T-cell (primary cell): Measurements from ENCODE around the gene FBXW7. TPM values are rescaled to one million over a fixed set of nuclear protein-coding genes. Genes with fewer than 3 reads are reported as not detected.

Source experiments
- ATAC-seq, 4 experiments: fragments of 200-7000 bp in 3 of 4; fragments of 150-1000 bp in 1 of 4; cut with Tn5 transposase; replicated peaks in 1 of 4; 1 replicate in 3 of 4; 2 replicates in 1 of 4; pipeline ENCODE4 v1.10.0; 2021; ENCODE audit warnings: moderate library complexity in 3 of 4, mild to moderate bottlenecking in 2 of 4, moderate number of reproducible peaks in 1 of 4
- CTCF ChIA-PET, 2 donors: fragments of 300-600 bp; sonication (Branson Sonifier 250); formaldehyde crosslinking; loops; one replicate each; lab custom pipeline; 2022; ENCODE audit warnings: antibody characterized with exemption in 2 of 2; lab: Charles Lee
- POLR2A ChIA-PET, 2 donors: fragments of 300-600 bp; sonication (Branson Sonifier 250); formaldehyde crosslinking; loops; one replicate each; lab custom pipeline; 2022; ENCODE audit warnings: antibody characterized with exemption in 2 of 2; lab: Charles Lee
- DNase-seq, 35 experiments: peaks; one replicate each; pipeline versions ENCODE4 v3.0.0 to v3.0.0-alpha.2; 2013 to 2023
- H3K27ac ChIP-seq: one replicate; pipeline ENCODE4 v1.5.1; 2013; ENCODE audit warnings: low read length
- H3K27me3 ChIP-seq, 2 experiments: replicated peaks in 1 of 2; 1 replicate in 1 of 2; 2 replicates in 1 of 2; pipeline versions ENCODE4 v1.6.1 to v1.7.0; 2013; ENCODE audit warnings: low read length in 1 of 2, mixed read lengths in 1 of 2; ENCODE audit not compliant: control insufficient read depth in 2 of 2, insufficient read depth in 2 of 2; ENCODE audit errors: extremely low read depth in 1 of 2
- H3K36me3 ChIP-seq, 2 donors: 1 replicate in 1 of 2; 2 replicates in 1 of 2; pipeline versions ENCODE4 v1.6.1 to v1.7.0; 2013; ENCODE audit warnings: low read length in 1 of 2; ENCODE audit not compliant: control insufficient read depth in 2 of 2, insufficient read depth in 1 of 2; ENCODE audit errors: extremely low read depth in 1 of 2
- H3K4me1 ChIP-seq, 2 experiments: 1 replicate in 1 of 2; 2 replicates in 1 of 2; pipeline versions ENCODE4 v1.6.1 to v1.7.0; 2013; ENCODE audit warnings: low read length in 2 of 2, mixed read lengths in 1 of 2; ENCODE audit not compliant: insufficient read depth in 2 of 2, control insufficient read depth in 1 of 2; ENCODE audit errors: extremely low read depth in 1 of 2
- H3K4me3 ChIP-seq, 2 donors: 1 replicate in 1 of 2; 2 replicates in 1 of 2; pipeline versions ENCODE4 v1.5.1 to v1.7.0; 2013; ENCODE audit warnings: mild to moderate bottlenecking in 2 of 2, low read length in 1 of 2, moderate library complexity in 1 of 2; ENCODE audit not compliant: control insufficient read depth in 1 of 2; ENCODE audit errors: extremely low read depth in 1 of 2
- H3K9me3 ChIP-seq: 2 replicates; pipeline ENCODE4 v1.7.0; 2013
- H3K27ac Mint-ChIP-seq, 2 donors: one replicate each; pipeline ENCODE4 v1.8.0; 2020 to 2021; ENCODE audit warnings: mild to moderate bottlenecking in 2 of 2, mixed read lengths in 2 of 2
- H3K27me3 Mint-ChIP-seq, 2 donors: one replicate each; pipeline ENCODE4 v1.8.0; 2021 to 2022; ENCODE audit warnings: mixed read lengths in 2 of 2
- H3K36me3 Mint-ChIP-seq: one replicate; pipeline ENCODE4 v1.8.0; 2021; ENCODE audit warnings: mixed read lengths
- H3K4me1 Mint-ChIP-seq, 3 donors: one replicate each; pipeline ENCODE4 v1.8.0; 2020 to 2022; ENCODE audit warnings: mixed read lengths in 3 of 3, mild to moderate bottlenecking in 1 of 3
- H3K4me3 Mint-ChIP-seq, 3 donors: one replicate each; pipeline ENCODE4 v1.8.0; 2020 to 2022; ENCODE audit warnings: mild to moderate bottlenecking in 3 of 3, mixed read lengths in 3 of 3, moderate library complexity in 3 of 3
- H3K9me3 Mint-ChIP-seq, 3 donors: one replicate each; pipeline ENCODE4 v1.8.0; 2020 to 2022; ENCODE audit warnings: mixed read lengths in 3 of 3
- WGBS: methylation state at CpG from one replicate; pipeline ENCODE4 v1.1.5; 2013; ENCODE audit warnings: missing lambda C conversion rate; ENCODE audit not compliant: insufficient coverage; 5-methylcytosine and 5-hydroxymethylcytosine counted together
- total RNA-seq, 35 experiments: library from RNA in 6 of 35; stranded (reverse) in 6 of 35; fragments of 120-200 nt in 1 of 35; gene quantifications; one replicate each; pipeline versions ENCODE4 v1.2.1 to v1.2.4 and lab custom pipeline; 2013 to 2026

FBXW7 gene
- total RNA-seq, 5 donors from 2014 or later (not counting 1 experiment from before 2014, with no cell fraction given), result 91.9 to 131 (median 96.0) TPM

DNA sequence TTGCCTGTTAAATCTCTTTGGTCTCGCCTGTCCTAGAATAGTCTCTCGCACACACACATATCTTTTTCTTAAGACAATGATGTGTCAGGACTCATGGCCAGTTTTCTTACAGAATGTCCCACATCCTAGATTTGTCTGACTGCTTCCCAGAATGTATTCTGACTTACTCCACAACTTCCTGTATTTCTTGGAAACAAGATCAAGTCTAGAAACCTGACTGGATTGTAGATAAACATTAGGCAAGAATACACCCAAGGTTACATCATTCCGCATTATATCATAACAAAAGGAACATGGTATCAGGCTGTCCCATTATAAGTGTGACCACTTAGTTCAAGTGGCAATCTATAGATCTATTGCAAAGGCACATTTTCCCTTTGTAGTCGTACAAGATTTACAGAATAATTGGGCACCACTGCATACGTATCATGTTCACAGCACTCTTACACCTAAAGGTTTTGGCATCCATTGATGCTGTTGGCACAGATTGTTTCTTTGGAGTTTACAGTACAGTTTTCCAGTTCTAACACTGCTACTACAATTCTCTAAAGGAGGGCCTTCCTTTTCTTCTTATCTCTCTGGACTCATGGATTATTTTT is 56.4 kb downstream of the FBXW7 start:
- Mint-ChIP-seq H3K9me3 (peaks cover 0 to 3% (median 0%) of the 10 kb centered on the region in 3 donors), H3K4me3 (no peak overlapping the region), H3K27me3 (no peaks in the 10 kb centered on the region), H3K4me1 (peaks cover 30 to 53% (median 52%) of the 10 kb centered on the region in 3 donors), H3K36me3 (peaks cover 43% of the 10 kb centered on the region), H3K27ac (no peak overlapping the region)
- Histone ChIP-seq H3K4me3 (no peak overlapping the region), H3K4me1 (peaks cover 3% of the 10 kb centered on the region in 2 experiments), H3K27me3 (no peaks in the 10 kb centered on the region), H3K36me3 (no peaks in the 10 kb centered on the region), H3K27ac (no peak overlapping the region), H3K9me3 (no peaks in the 10 kb centered on the region)
- WGBS, result 100% methylated on average over 1 of the region's 5 CpGs
- DNase-seq (no peak), ATAC-seq (no peak)
- CTCF ChIA-PET, result interaction anchor here in 1 of 2 donors (1.6 kb wide), 1 partner anchor 10 kb away, joined by 4 read pairs; no protein-coding TSS in a partner anchor
- POLR2A ChIA-PET, result interaction anchor here (0.7 kb wide), 2 partner anchors 11 to 99 kb away, joined by 3 read pairs; no protein-coding TSS in a partner anchor

DNA sequence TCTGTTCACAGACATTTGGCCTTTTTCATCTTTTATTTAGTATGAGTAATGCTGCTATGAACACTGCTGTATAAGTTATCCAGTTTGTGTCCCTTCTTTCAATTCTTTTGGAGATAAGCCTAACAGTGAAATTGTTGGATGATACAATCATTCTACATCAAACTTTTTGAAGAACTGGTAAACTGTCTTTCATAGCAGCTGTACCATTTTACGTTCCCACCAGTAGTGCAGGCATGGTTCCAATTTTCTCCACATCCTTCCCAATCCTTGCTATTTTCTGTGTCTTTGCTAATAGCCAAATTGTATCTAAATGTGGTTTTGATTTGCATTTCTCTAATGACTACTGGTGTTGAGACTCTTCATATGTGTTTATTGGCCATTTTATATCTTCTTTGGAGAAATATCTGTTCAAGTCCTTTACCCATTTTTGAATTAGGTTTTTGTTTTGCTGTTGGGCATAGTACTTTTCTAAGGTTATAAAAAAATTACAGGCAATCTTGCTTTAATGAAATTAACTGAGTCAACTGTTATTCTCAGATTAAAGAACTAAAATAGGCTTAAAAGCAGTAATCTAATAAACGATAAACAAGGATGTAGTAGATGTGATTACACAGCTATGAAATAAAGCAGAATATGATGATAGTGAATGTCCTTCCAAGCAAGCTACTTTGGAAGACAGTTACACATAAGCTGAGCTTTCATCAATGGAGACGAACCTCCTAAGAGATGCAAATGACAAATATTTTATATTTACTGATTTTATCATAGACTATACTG is 57.2 kb downstream of the FBXW7 start:
- peaks cover 3% of the 10 kb centered on the region in 2 experiments for H3K4me1 ChIP-seq
- Mint-ChIP-seq H3K27ac (no peak overlapping the region), H3K4me1 (peaks cover 31 to 58% (median 57%) of the 10 kb centered on the region in 3 donors), H3K9me3 (peaks cover 0 to 3% (median 0%) of the 10 kb centered on the region in 3 donors), H3K4me3 (no peak overlapping the region), H3K27me3 (no peaks in the 10 kb centered on the region), H3K36me3 (peaks cover 46% of the 10 kb centered on the region)
- H3K36me3 ChIP-seq, result no peaks in the 10 kb centered on the region
- no CpG with 5 or more reads among the region's 3 CpGs for WGBS
- DNase-seq (no peak), ATAC-seq (no peak)
- POLR2A ChIA-PET, result interaction anchor here (0.5 to 0.7 kb wide), 3 partner anchors 12 to 98 kb away, joined by 3 read pairs; no protein-coding TSS in a partner anchor
- H3K27ac ChIP-seq, result no peak overlapping the region
- no peak overlapping the region for H3K4me3 ChIP-seq
- no peaks in the 10 kb centered on the region for H3K9me3 ChIP-seq
- no peaks in the 10 kb centered on the region for H3K27me3 ChIP-seq
- CTCF ChIA-PET, result interaction anchor here in 1 of 2 donors (1.6 kb wide), 1 partner anchor 9 kb away, joined by 4 read pairs; no protein-coding TSS in a partner anchor

DNA sequence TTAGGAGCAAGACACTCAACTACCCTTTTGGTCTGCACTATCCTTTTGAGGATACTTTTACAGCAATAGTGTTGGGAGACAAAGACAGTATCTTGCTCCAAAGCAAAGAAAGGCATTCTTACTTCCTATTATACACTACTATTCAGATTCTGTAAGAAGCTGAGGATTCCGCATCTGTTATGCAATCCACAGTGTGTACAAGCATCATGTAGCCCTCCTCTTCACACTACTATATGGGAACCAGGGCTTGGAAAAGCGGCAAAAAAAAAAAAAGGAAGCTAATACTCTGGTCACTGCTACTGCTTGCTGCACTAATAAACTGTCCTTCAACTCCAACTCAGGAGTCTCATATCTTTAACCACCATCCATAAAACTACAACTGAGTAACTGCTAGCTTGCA is 59.1 kb downstream of the FBXW7 start:
- DNase-seq, result no peak
- H3K27ac ChIP-seq, result no peak overlapping the region
- H3K4me1 Mint-ChIP-seq, result peaks cover 37 to 58% (median 57%) of the 10 kb centered on the region in 3 donors
- POLR2A ChIA-PET, result interaction anchor here in 1 of 2 donors (0.6 kb wide), 1 partner anchor 12 kb away, joined by 3 read pairs; no protein-coding TSS in a partner anchor
- H3K27me3 ChIP-seq, result no peaks in the 10 kb centered on the region
- H3K27me3 Mint-ChIP-seq, result no peaks in the 10 kb centered on the region
- no peaks in the 10 kb centered on the region for H3K9me3 Mint-ChIP-seq
- peaks cover 3% of the 10 kb centered on the region in 2 experiments for H3K4me1 ChIP-seq
- no peaks in the 10 kb centered on the region for H3K9me3 ChIP-seq
- H3K4me3 ChIP-seq, result no peak overlapping the region
- CTCF ChIA-PET, result interaction anchor here in 1 of 2 donors (0.6 kb wide), 2 partner anchors 179 to 1022 kb away, joined by 3 to 4 read pairs; no protein-coding TSS in a partner anchor
- H3K27ac Mint-ChIP-seq, result no peak overlapping the region
- no peaks in the 10 kb centered on the region for H3K36me3 ChIP-seq
- no peak overlapping the region for H3K4me3 Mint-ChIP-seq
- H3K36me3 Mint-ChIP-seq, result peaks cover 46% of the 10 kb centered on the region
- ATAC-seq, result no peak
- WGBS, result 86% methylated on average over 1 of the region's 2 CpGs

DNA sequence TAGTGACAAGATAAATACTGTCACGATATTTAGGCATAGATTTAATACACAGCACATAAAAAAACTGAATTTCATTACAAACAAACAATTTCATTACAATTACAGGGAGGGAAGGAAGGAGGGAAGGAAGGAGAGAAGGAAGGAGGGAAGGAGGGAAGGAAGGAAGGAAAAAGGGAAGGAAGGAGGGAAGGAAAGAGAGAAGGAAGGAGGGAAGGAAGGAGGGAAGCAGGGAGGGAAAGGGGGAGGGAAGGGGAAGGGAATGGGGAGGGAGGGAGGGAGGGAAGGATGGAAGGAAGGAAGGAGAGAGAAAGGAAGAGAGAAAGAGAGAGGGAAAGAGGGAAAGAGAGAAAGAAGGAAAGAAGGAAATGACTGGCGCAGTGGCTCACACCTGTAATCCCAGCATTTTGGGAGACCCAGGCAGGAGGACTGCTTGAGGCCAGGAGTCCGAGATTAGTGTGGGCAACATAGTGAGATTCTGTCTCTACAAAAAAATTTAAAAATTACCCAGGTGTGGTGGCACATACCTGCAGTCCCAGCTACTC is 64.6 kb downstream of the FBXW7 start:
- Mint-ChIP-seq H3K36me3 (peaks cover 30% of the 10 kb centered on the region), H3K4me3 (no peak overlapping the region), H3K27ac (no peak overlapping the region), H3K27me3 (no peaks in the 10 kb centered on the region), H3K4me1 (peaks cover 19 to 37% (median 34%) of the 10 kb centered on the region in 3 donors), H3K9me3 (peaks cover 0 to 7% (median 0%) of the 10 kb centered on the region in 3 donors)
- Histone ChIP-seq H3K4me1 (peaks cover 0 to 3% of the 10 kb centered on the region in 2 experiments), H3K36me3 (no peaks in the 10 kb centered on the region), H3K4me3 (no peak overlapping the region), H3K9me3 (no peaks in the 10 kb centered on the region), H3K27me3 (no peaks in the 10 kb centered on the region), H3K27ac (no peak overlapping the region)
- ATAC-seq, result no peak
- ChIA-PET CTCF (interaction anchor here in 1 of 2 donors (0.9 kb wide), 1 partner anchor 22 kb away, joined by 4 read pairs; no protein-coding TSS in a partner anchor), POLR2A (interaction anchor here in 1 of 2 donors (0.6 kb wide), 1 partner anchor 371 kb away, joined by 3 read pairs; no protein-coding TSS in a partner anchor)
- no peak for DNase-seq
- 100% methylated on average over 1 of the region's 3 CpGs for WGBS

DNA sequence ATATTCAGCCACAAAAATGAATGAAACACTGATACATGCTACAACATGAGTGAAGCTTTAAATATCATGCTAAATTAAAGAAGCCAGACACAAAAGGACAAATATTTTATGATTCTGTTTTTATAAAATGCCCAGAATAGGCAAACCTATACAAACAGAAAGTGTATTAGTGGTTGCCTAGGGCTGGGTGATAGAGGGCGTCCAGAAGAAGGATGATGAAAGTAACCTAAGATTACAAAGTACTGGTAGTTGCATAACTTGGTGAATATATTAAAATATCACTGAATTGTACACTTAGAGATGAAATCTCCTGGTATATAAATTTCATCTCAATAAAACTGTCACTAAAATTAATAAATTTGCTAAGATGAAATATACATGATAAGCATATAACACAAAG is 67.5 kb downstream of the FBXW7 start:
- no peak overlapping the region for H3K27ac ChIP-seq
- H3K9me3 ChIP-seq, result no peaks in the 10 kb centered on the region
- no peaks in the 10 kb centered on the region for H3K27me3 Mint-ChIP-seq
- H3K4me3 Mint-ChIP-seq, result no peak overlapping the region
- no peaks in the 10 kb centered on the region for H3K36me3 ChIP-seq
- CTCF ChIA-PET, result no interaction called here
- POLR2A ChIA-PET, result no interaction called here
- H3K4me1 ChIP-seq, result peaks cover 4 to 19% of the 10 kb centered on the region in 2 experiments
- DNase-seq, result no peak
- H3K27ac Mint-ChIP-seq, result no peak overlapping the region
- WGBS, result no CpG with 5 or more reads among the region's 1 CpG
- no peak overlapping the region for H3K4me3 ChIP-seq
- H3K4me1 Mint-ChIP-seq, result peaks cover 34 to 43% (median 42%) of the 10 kb centered on the region in 3 donors
- no peaks in the 10 kb centered on the region for H3K27me3 ChIP-seq
- no peak for ATAC-seq
- H3K36me3 Mint-ChIP-seq, result peaks cover 20% of the 10 kb centered on the region
- H3K9me3 Mint-ChIP-seq, result peaks cover 0 to 7% (median 0%) of the 10 kb centered on the region in 3 donors

DNA sequence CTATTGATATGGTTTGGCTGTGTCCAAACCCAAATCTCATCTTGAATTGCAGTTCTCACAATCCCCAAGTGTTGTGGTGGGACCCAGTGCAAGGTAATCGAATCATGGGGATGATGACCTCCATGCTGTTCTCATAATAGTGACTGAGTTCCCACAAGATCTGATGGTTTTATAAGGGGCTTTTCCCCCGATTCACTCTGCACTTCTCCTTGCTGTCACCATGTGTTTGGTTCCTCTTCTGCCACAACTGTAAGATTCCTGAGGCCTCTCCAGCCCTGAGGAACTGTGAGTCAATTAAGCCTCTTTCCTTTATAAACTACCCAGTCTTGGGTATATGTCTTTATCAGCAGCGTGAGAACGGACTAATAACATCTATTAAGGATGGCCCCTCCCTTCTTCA is 68.8 kb downstream of the FBXW7 start:
- H3K9me3 ChIP-seq, result no peaks in the 10 kb centered on the region
- H3K27me3 Mint-ChIP-seq, result no peaks in the 10 kb centered on the region
- H3K4me3 ChIP-seq, result no peak overlapping the region
- no CpG with 5 or more reads among the region's 4 CpGs for WGBS
- ChIA-PET POLR2A (no interaction called here), CTCF (no interaction called here)
- no peaks in the 10 kb centered on the region for H3K36me3 ChIP-seq
- ATAC-seq (no peak), DNase-seq (no peak)
- peaks cover 0 to 7% (median 0%) of the 10 kb centered on the region in 3 donors for H3K9me3 Mint-ChIP-seq
- H3K27me3 ChIP-seq, result no peaks in the 10 kb centered on the region
- H3K4me3 Mint-ChIP-seq, result no peak overlapping the region
- H3K27ac Mint-ChIP-seq, result no peak overlapping the region
- H3K27ac ChIP-seq, result no peak overlapping the region
- H3K4me1 Mint-ChIP-seq, result peaks cover 46 to 54% (median 49%) of the 10 kb centered on the region in 3 donors
- H3K36me3 Mint-ChIP-seq, result peaks cover 23% of the 10 kb centered on the region
- H3K4me1 ChIP-seq, result peaks cover 4 to 22% of the 10 kb centered on the region in 2 experiments
